Adrenal gland (tissue), 12 donors: ENCODE data around the gene ZFYVE1. TPM values are rescaled to one million over a fixed set of nuclear protein-coding genes. Genes with fewer than 3 reads are reported as not detected.
"Not testable (repeated sequence)": the region's sequence is repeated elsewhere in the genome, so short reads cannot be mapped to it uniquely, and the experiment has no call there.

Experiments
- DNase-seq, 7 donors: peaks; one replicate each; pipeline ENCODE4 v3.0.0-alpha.2; 2019 to 2020
- H3K27ac ChIP-seq, 5 donors: fragments of 200-600 bp; sonication (generic) in 4 of 5; 1 replicate in 3 of 5; 2 replicates in 2 of 5; pipeline versions ENCODE4 v1.5.1 to v1.8.0; 2016 to 2020; ENCODE audit warnings: mild to moderate bottlenecking in 1 of 5
- H3K27me3 ChIP-seq: fragments of 200-600 bp; 2 replicates; pipeline ENCODE4 v1.8.0; 2021
- H3K36me3 ChIP-seq, 2 donors: fragments of 200-600 bp; replicated peaks in 1 of 2; 1 replicate in 1 of 2; 2 replicates in 1 of 2; pipeline versions ENCODE4 v1.5.1 to v1.8.0; 2018 to 2022
- H3K4me1 ChIP-seq, 2 donors: fragments of 200-600 bp; replicated peaks in 1 of 2; 1 replicate in 1 of 2; 2 replicates in 1 of 2; pipeline versions ENCODE4 v1.5.1 to v1.8.0; 2018 to 2021
- H3K4me3 ChIP-seq, 4 donors: fragments of 200-600 bp; sonication (generic) in 3 of 4; one replicate each; pipeline ENCODE4 v1.5.1; 2016 to 2018
- H3K9me3 ChIP-seq, 3 donors: fragments of 200-600 bp; sonication (generic) in 1 of 3; replicated peaks in 1 of 3; 1 replicate in 2 of 3; 2 replicates in 1 of 3; pipeline versions ENCODE4 v1.5.1 to v1.8.0; 2016 to 2021
- CTCF ChIP-seq, 6 experiments: fragments of 450-650 bp in 4 of 6; fragments of 200-600 bp in 2 of 6; sonication (generic) in 1 of 6; IDR thresholded peaks; 1 replicate in 5 of 6; 2 replicates in 1 of 6; pipeline versions ENCODE4 v1.5.1 to v1.8.0; 2016 to 2021; ENCODE audit warnings: antibody characterized with exemption in 6 of 6, mild to moderate bottlenecking in 2 of 6, moderate library complexity in 1 of 6
- POLR2A ChIP-seq, 2 donors: fragments of 450-650 bp; IDR thresholded peaks; one replicate each; pipeline ENCODE4 v1.6.1; 2017; ENCODE audit warnings: antibody characterized with exemption in 2 of 2, mild to moderate bottlenecking in 2 of 2, moderate library complexity in 1 of 2
- WGBS, 4 donors: extraction: QIAGEN DNeasy Blood & Tissue Kit in 2 of 4; methylation state at CpG; one replicate each; pipeline versions ENCODE4 v1.1.5 to v1.1.7; 2013 to 2017; 5-methylcytosine and 5-hydroxymethylcytosine counted together
- intact Hi-C, 2 donors: fragments of 100-400 bp; cut with DNase I; formaldehyde crosslinking; loops; one replicate each; pipeline versions ENCODE4 v1.14.1 to v1.15.0; 2022 to 2023
- polyA plus RNA-seq, 3 donors: library from polyadenylated mRNA; stranded (reverse); fragments of 200-250 nt in 2 of 3; fragments of 350-450 nt in 1 of 3; fragmentation: Illumina TruSeq in 1 of 3; extraction: RNeasy Lipid Tissue Mini Kit (QIAGEN cat#74804) in 1 of 3; gene quantifications; one replicate each; pipeline ENCODE4 v1.2.3, GENCODE V29; 2013 to 2014
- total RNA-seq, 9 donors: library from RNA; depleted of rRNA in 4 of 9; stranded (reverse); fragments of >200 nt in 4 of 9; fragments of 120-200 nt in 1 of 9; fragmentation: NEBNext Ultra II Directional in 1 of 9; extraction: Animal tissue kit (Norgen Biotek cat#: 25700) in 1 of 9; gene quantifications; one replicate each; pipeline versions ENCODE4 v1.1.0 to v1.2.4, GENCODE V29; 2013 to 2023
- donor health status: healthy with polysubstance abuse.
- donor health status: Bipolar disorder and iron deficiency.
- donor health status: DM: yes; HTN: yes; CAD: no.
- donor health status: DM: no; HTN: no; CAD: no.
- donor health status: DM: no; HTN: no; CAD: no.
- donor health status: DM: yes; HTN: yes; CAD: no.

The ZFYVE1 gene
- total and polyA plus RNA-seq, 12 donors, result 8.2 to 41.3 (median 26.5) TPM

- Histone ChIP-seq H3K9me3 (no peaks in the 10 kb centered on the region), H3K36me3 (no peaks in the 10 kb centered on the region), H3K4me1 (no peaks in the 10 kb centered on the region), H3K27me3 (no peaks in the 10 kb centered on the region), H3K27ac (no peak overlapping the region), H3K4me3 (no peak overlapping the region)
- TF ChIP-seq CTCF (IDR thresholded peaks at IDR 0.05) (no peak), POLR2A (IDR thresholded peaks at IDR 0.05) (no peak)
- intact Hi-C loops, result no loop called here
- no peak for DNase-seq
- WGBS, 4 donors, result 62 to 75% (median 68%) methylated on average over 4 of the region's 4 CpGs
These were observed 22.5 kb upstream of the ZFYVE1 start for GRCh38 chr14:73049428-73049827.

GRCh38 chr14:73047808-73048207, 20.9 kb upstream of the ZFYVE1 start:
- DNase-seq, result no peak
- Histone ChIP-seq H3K4me1 (no peaks in the 10 kb centered on the region), H3K36me3 (no peaks in the 10 kb centered on the region), H3K27me3 (no peaks in the 10 kb centered on the region), H3K27ac (no peak overlapping the region), H3K4me3 (no peak overlapping the region), H3K9me3 (no peaks in the 10 kb centered on the region)
- TF ChIP-seq CTCF (IDR thresholded peaks at IDR 0.05) (no peak), POLR2A (IDR thresholded peaks at IDR 0.05) (no peak)
- WGBS, 4 donors, result 95 to 100% (median 97%) methylated on average over 1 of the region's 1 CpG
- intact Hi-C loops, result no loop called here

- intact Hi-C loops, H3K4me1 ChIP-seq, H3K4me3 ChIP-seq, DNase-seq, H3K27ac ChIP-seq, H3K27me3 ChIP-seq, H3K9me3 ChIP-seq, H3K36me3 ChIP-seq: not testable (repeated sequence)
- 88 to 93% (median 90%) methylated on average over 8 to 9 of the region's 9 CpGs for WGBS, 4 donors
These were observed 10.0 kb upstream of the ZFYVE1 start for GRCh38 chr14:73036706-73037450.

- no peak overlapping the region for H3K4me3 ChIP-seq
- H3K9me3 ChIP-seq, result no peaks in the 10 kb centered on the region
- intact Hi-C loops, result no loop called here
- H3K27ac ChIP-seq, result peak overlapping the region in 1 of 5 donors; percentile 87
- no peak for TF ChIP-seq POLR2A (IDR thresholded peaks at IDR 0.05)
- TF ChIP-seq CTCF (IDR thresholded peaks at IDR 0.05), result no peak
- no peaks in the 10 kb centered on the region for H3K27me3 ChIP-seq
- DNase-seq, result no peak
- peaks cover 10 to 27% of the 10 kb centered on the region in 2 donors for H3K4me1 ChIP-seq
- peaks cover 0 to 11% of the 10 kb centered on the region in 2 donors for H3K36me3 ChIP-seq
These were observed 1.1 kb upstream of the ZFYVE1 start for GRCh38 chr14:73027984-73028383.

- TF ChIP-seq POLR2A (IDR thresholded peaks at IDR 0.05) (no peak), CTCF (IDR thresholded peaks at IDR 0.05) (no peak)
- no peaks in the 10 kb centered on the region for H3K27me3 ChIP-seq
- H3K9me3 ChIP-seq, result no peaks in the 10 kb centered on the region
- intact Hi-C loops, result no loop called here
- 34 to 44% (median 41%) methylated on average over 3 of the region's 3 CpGs for WGBS, 4 donors
- peak overlapping the region in 3 of 5 donors; percentile 3 to 87 (median 18) for H3K27ac ChIP-seq
- peaks cover 0 to 11% of the 10 kb centered on the region in 2 donors for H3K36me3 ChIP-seq
- peaks cover 11 to 31% of the 10 kb centered on the region in 2 donors for H3K4me1 ChIP-seq
- no peak for DNase-seq
- peak overlapping the region in 1 of 4 donors; percentile 74 for H3K4me3 ChIP-seq
These were observed 640 bp upstream of the ZFYVE1 start for GRCh38 chr14:73027546-73027945.
